K562 (cell line): Measurements from ENCODE around the gene TMEM138. TPM values are rescaled to one million over a fixed set of nuclear protein-coding genes. Genes with fewer than 3 reads are reported as not detected.

Experiments used
- AFF1 ChIP-seq, 2 experiments: fragments of 450-650 bp; IDR thresholded peaks; 2 replicates each; pipeline ENCODE4 v1.6.1; 2018; ENCODE audit warnings: mild to moderate bottlenecking in 2 of 2, low read depth in 1 of 2; ENCODE audit not compliant: partially characterized antibody in 2 of 2
- CCAR2 ChIP-seq: fragments of 200-400 bp; formaldehyde crosslinking; IDR thresholded peaks from 2 replicates; pipeline ENCODE4 v1.6.1; 2017; ENCODE audit warnings: mild to moderate bottlenecking, low read depth, low read length
- DIDO1 ChIP-seq: fragments of 450-650 bp; IDR thresholded peaks from 2 replicates; pipeline ENCODE4 v1.6.1; 2016; ENCODE audit warnings: low read depth, missing biosample characterization, missing genetic modification characterization
- JUND ChIP-seq, 2 experiments: IDR thresholded peaks; 2 replicates in 1 of 2; 3 replicates in 1 of 2; pipeline ENCODE4 v1.6.1; 2011; ENCODE audit warnings: borderline replicate concordance in 2 of 2, low read depth in 2 of 2, low read length in 2 of 2, improper control_type of control experiment in 1 of 2, missing biosample characterization in 1 of 2, missing genetic modification characterization in 1 of 2, missing genetic modification reagents in 1 of 2
- PTRF ChIP-seq: fragments of 450-650 bp; IDR thresholded peaks from 2 replicates; pipeline ENCODE4 v1.6.1; 2016; ENCODE audit warnings: mild to moderate bottlenecking, missing genetic modification characterization, missing compliant biosample characterization
- PURB ChIP-seq: sonication (generic); formaldehyde crosslinking; IDR thresholded peaks from 2 replicates; pipeline ENCODE4 v1.9.0; 2021; ENCODE audit warnings: low read depth, mild to moderate bottlenecking, missing genetic modification reagents
- RAD51 ChIP-seq: fragments of 450-650 bp; IDR thresholded peaks from 2 replicates; pipeline ENCODE4 v1.7.1; 2016; ENCODE audit warnings: low read depth, mild to moderate bottlenecking, borderline replicate concordance
- SRSF7 ChIP-seq: fragments of 200-400 bp; formaldehyde crosslinking; optimal IDR thresholded peaks from 2 replicates; pipeline ENCODE3; 2017; ENCODE audit warnings: mild to moderate bottlenecking, low read depth, low read length
- TCF7 ChIP-seq: sonication (generic); IDR thresholded peaks from 2 replicates; pipeline ENCODE4 v1.6.1; 2016; ENCODE audit warnings: antibody characterized with exemption, borderline replicate concordance
- ZNF324 ChIP-seq: fragments of 250-450 bp; sonication (Bioruptor Pico); IDR thresholded peaks from 2 replicates; pipeline ENCODE4 v1.4.0; 2020; ENCODE audit warnings: mild to moderate bottlenecking
- polyA plus RNA-seq, 8 experiments: library from polyadenylated mRNA; depleted of rRNA in 4 of 8; stranded (reverse) in 5 of 8; unstranded in 3 of 8; fragments of >200 nt; fragmentation: Nextera tagmentation in 2 of 8; fragmentation: Illumina TruSeq in 1 of 8; extraction: Ambion mirVana in 2 of 8; extraction: Trizol in 1 of 8; gene quantifications; 2 replicates each; pipeline versions ENCODE4 v1.2.1 to v1.2.3, GENCODE V29; 2011 to 2014; ENCODE audit warnings: inconsistent platforms in 1 of 8, missing spikeins in 1 of 8
- total RNA-seq, 7 experiments: library from RNA; depleted of rRNA in 6 of 7; stranded (reverse); fragments of >200 nt in 6 of 7; fragmentation: Illumina TruSeq in 2 of 7; extraction: Trizol in 2 of 7; gene quantifications; 2 replicates each; pipeline versions ENCODE4 v1.2.1 to v1.2.3, GENCODE V29; 2011 to 2021; ENCODE audit warnings: low replicate concordance in 1 of 7

The TMEM138 gene
- total and polyA plus RNA-seq, 9 of the 15 experiments (the other 6 are each of a cell fraction or from before 2014, with no cell fraction given) = 23.2 to 168 (median 63.1) TPM

- TF ChIP-seq JUND (IDR thresholded peaks at IDR 0.05; ENCODE audit: borderline replicate concordance, low read depth, low read length) (peak; percentile 90), JUND (tag; IDR thresholded peaks at IDR 0.05; ENCODE audit: borderline replicate concordance, low read depth, low read length) (peak; percentile 74; the same call in 2 of the 3 replicates), RAD51 (peak; percentile 59; the same call in 1 of the 2 replicates), CCAR2 (no peak), PTRF (no peak), SRSF7 (no peak), AFF1 (IDR thresholded peaks at IDR 0.05; ENCODE audit: low read depth in 1 of 2, partially characterized antibody in 2 of 2) (no peak), PURB (CRISPR knock-in tag) (no peak), TCF7 (no peak), ZNF324 (CRISPR knock-in tag) (no peak), DIDO1 (tag) (no peak)
Measured at GRCh38 chr11:61334434-61335354, 27.5 kb upstream of the TMEM138 start (continued).
